ENCODE data around the gene NMB. TPM values are rescaled to one million over a fixed set of nuclear protein-coding genes. Genes with fewer than 3 reads are reported as not detected.
"Not testable (repeated sequence)": the region's sequence is repeated elsewhere in the genome, so short reads cannot be mapped to it uniquely, and the experiment has no call there.

The NMB gene, protein sequence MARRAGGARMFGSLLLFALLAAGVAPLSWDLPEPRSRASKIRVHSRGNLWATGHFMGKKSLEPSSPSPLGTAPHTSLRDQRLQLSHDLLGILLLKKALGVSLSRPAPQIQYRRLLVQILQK
- 4.9 and 7.3 TPM in 2 replicates for total RNA-seq

GRCh38 chr15:84658080-84658787 is at the start of gene NMB:
NMB (minus strand) TSS chr15:84658199; CDS start chr15:84658152, 47 bp downstream.
- DNase-seq (ENCODE audit: low read depth, low spot score) = no peak

DNA sequence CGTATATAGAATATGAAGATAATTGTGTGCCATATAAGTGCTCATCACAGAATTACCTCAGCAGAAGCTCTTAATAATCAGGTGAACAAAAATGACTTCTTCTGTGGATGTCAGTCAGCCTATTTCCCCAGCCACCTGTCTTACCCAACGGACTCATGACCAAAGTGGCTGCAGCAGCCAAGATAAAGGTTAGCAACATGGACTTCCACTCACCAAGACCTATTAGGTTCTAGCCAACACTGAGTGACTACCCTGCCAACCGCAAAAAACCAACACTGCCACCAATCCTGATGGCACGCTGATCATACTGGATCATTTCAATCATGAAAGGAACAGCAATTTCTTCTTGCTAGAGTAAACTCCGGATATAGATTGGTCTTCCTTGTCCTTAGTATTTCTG is 45.8 kb upstream of the NMB start:
- no peak for DNase-seq (ENCODE audit: low read depth, low spot score)

GRCh38 chr15:84702961-84703482 is 45.0 kb upstream of the NMB start:
- DNase-seq (ENCODE audit: low read depth, low spot score) = peak; percentile 63

- no peak for DNase-seq (ENCODE audit: low read depth, low spot score)
Measured at GRCh38 chr15:84699538-84700191, 41.7 kb upstream of the NMB start.

- DNase-seq (ENCODE audit: low read depth, low spot score) = no peak
Measured at GRCh38 chr15:84697236-84697990, 39.4 kb upstream of the NMB start.

DNA sequence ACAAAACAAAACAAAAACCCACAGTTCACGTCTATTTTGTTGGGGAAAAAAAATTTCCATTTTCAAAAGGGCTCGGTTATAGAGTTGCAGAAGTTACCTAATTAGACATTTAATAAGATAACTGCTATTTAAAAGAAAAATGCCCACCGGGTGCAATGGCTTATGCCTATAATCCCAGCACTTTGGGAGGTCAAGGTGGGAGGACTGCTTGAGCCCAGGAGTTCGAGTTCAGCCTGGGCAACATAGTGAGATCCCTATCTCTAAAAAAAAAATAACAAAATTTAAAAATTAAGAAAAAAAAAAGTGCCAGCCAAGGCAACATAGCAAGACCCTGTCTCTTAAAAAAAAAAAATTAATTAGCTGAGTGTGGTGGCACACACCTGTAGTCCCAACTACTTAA is 38.8 kb upstream of the NMB start:
- DNase-seq (ENCODE audit: low read depth, low spot score) = no peak

DNA sequence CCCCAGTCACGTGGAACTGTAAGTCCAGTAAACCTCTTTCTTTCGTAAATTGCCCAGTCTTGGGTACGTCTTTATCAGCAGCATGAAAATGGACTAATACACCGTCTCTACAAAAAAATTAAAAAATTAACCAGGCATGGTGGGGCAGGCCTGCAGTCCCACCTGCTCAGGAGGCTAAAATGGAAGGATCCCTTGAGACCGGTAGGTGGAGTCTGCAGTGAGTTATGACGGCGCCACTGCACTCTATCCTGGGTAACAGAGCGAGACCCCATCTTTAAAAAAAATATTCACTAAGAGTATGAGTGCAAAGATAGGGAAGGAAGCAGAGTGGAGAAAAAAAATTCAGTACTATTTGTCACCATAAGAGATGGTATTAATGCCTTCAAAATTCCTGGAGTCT is 32.3 kb upstream of the NMB start:
- no peak for DNase-seq (ENCODE audit: low read depth, low spot score)

- no peak for DNase-seq (ENCODE audit: low read depth, low spot score)
Measured at GRCh38 chr15:84689858-84690257, 31.9 kb upstream of the NMB start.

- not testable (repeated sequence) for DNase-seq (ENCODE audit: low read depth, low spot score)
Measured at GRCh38 chr15:84686446-84686845, 28.4 kb upstream of the NMB start.

DNA sequence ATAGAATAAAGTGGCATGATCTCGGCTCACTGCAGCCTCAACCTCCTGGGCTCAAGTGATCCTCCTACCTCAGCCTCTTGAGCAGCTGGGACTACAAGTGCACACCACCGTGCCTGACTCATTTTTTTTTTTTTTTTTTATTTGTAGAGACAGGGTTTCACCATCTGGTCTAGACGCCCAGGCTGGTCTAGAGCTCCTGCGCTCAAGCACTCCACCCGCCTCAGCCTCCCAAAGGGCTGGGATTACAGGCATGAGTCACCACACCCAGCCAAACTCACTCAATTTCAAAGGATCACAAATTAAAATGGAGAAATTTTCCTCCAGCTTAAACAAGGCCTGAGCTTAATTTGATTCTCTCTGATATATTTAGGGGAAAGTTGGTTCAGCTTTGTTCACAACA is 27.3 kb upstream of the NMB start:
- no peak for DNase-seq (ENCODE audit: low read depth, low spot score)

GRCh38 chr15:84684092-84684491 is 26.1 kb upstream of the NMB start:
- DNase-seq (ENCODE audit: low read depth, low spot score) = no peak

- DNase-seq (ENCODE audit: low read depth, low spot score) = no peak
Measured at GRCh38 chr15:84681831-84682230, 23.8 kb upstream of the NMB start.

- DNase-seq (ENCODE audit: low read depth, low spot score) = no peak
Measured at GRCh38 chr15:84671211-84671610, 13.2 kb upstream of the NMB start.

- DNase-seq (ENCODE audit: low read depth, low spot score) = no peak
Measured at GRCh38 chr15:84669726-84670125, 11.7 kb upstream of the NMB start.

DNA sequence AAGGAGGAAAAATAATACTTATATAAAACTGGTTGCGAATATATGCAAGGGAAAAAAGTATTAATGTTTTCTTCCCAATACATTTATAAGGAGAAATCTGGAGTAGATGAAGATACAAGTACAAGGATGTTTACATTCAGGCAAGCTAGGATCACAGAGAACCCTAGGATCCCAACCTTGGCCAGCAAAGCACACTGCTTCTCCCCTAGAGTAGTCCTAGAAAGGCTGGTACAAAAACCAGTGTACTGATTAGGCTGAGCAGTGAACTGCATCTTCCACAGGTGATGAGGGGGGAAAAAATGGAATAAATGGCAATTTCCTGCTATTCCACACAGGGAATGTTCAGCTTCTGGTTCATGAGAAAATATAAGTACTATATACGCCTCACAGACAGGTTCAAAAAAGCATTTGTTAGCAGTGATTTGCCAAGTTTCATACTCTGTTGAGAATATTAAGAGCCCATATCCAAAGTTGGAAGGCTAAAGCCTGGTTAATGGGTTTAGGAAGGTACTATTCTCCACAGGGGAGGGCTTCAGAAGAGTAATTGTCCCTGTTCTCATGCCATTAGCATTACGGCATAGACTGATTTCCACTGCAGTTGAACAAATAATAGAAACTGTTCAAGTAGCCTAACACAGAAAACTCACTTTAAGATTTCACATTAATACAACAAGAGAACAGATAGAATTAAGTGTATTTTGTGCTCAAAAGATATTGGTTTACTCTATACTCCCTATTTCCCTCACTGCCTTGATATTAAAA is 10.4 kb upstream of the NMB start:
- DNase-seq (ENCODE audit: low read depth, low spot score) = no peak

DNA sequence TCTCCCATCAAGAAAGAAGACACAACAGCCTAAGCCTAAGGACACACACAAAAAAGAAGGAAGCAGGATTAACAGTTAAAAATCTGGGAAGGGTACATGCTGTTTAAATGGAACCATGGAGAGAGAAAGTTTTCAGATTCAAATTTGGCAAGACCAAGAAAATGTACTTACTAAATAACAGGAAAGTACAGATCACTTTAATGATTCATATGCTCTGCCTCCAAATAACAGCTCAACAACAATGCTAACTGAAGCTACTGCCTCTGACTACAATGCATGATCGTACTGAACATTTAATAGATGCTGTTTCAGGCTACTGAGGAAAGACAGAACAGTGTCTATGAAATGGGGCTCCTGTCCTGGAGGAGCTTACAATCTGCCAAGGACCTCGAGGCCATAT is 8.4 kb upstream of the NMB start:
- no peak for DNase-seq (ENCODE audit: low read depth, low spot score)

DNA sequence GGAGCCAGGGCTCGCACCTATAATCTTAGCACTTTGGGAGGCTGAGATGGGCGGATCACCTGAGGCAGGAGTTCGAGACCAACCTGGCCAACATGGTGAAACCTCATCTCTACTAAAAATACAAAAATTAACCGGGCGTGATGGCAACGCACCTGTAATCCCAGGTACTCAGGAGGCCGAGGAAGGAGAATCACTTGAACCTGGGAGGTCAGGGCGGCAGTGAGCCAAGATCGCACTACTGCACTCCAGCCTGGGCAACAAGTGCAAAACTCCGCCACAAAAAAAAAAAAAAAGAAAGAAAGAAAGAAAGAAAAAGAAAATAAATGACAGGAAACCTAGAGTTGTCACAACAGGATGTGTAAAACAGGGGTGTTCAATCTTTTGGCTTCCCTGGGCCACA is 3.0 kb upstream of the NMB start:
- DNase-seq (ENCODE audit: low read depth, low spot score) = no peak

- no peak for DNase-seq (ENCODE audit: low read depth, low spot score)
Measured at GRCh38 chr15:84659904-84660781, 2.1 kb upstream of the NMB start.

GRCh38 chr15:84658788-84659411 is 901 bp upstream of the NMB start:
- DNase-seq (ENCODE audit: low read depth, low spot score) = no peak

DNA sequence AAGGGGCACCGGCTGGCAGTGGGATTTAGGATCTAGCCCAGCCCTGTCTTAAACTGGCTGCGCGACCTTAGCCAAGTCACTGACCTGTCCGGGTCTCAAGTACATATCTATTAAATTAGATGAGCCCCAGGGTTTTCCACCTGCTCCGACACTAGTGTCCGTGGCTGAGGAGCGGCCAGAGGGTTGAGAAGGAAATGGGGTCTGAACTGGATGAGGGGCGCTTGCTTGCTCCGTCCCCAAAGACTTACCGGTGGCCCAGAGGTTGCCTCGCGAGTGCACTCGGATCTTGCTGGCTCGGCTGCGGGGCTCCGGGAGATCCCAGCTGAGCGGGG is 285 bp downstream of the NMB start:
- no peak for DNase-seq (ENCODE audit: low read depth, low spot score)

Measured in pulmonary artery endothelial cell (primary cell).